GM12878 (cell line): ENCODE results near the gene PDXP. TPM values are rescaled to one million over a fixed set of nuclear protein-coding genes. Genes with fewer than 3 reads are reported as not detected.

Experiments
- ATAC-seq: fragments of 200-7000 bp; cut with Tn5 transposase; 3 replicates; pipeline ENCODE4 v1.9.1; 2020; ENCODE audit warnings: mild to moderate bottlenecking, moderate library complexity
- BruUV-seq: library from RNA; stranded (reverse); fragments of 400-500 nt; replicated peaks from 2 replicates; lab custom pipeline; 2021; lab: Mats Ljungman, UMichigan
- CTCF ChIA-PET: fragments of 300-600 bp; sonication (Branson Sonifier 250); formaldehyde crosslinking; extraction: SDS; loops from one replicate; lab custom pipeline; 2021; ENCODE audit warnings: inconsistent platforms; lab: Yijun Ruan, JAX
- POLR2A ChIA-PET: fragments of 350-600 bp; formaldehyde crosslinking; extraction: SDS; loops from one replicate; lab custom pipeline; 2021; ENCODE audit warnings: inconsistent platforms; lab: Charles Lee
- RAD21 ChIA-PET: fragments of 300-600 bp; sonication (Branson Sonifier 250); formaldehyde crosslinking; loops from one replicate; lab custom pipeline; 2023; ENCODE audit warnings: antibody characterized with exemption; ENCODE audit not compliant: unreplicated experiment; lab: Charles Lee
- SMC1A ChIA-PET: fragments of 300-600 bp; sonication (Branson Sonifier 250); formaldehyde crosslinking; loops from one replicate; lab custom pipeline; 2023; ENCODE audit not compliant: unreplicated experiment, uncharacterized antibody; lab: Charles Lee
- DNase-seq: peaks from one replicate; pipeline ENCODE4 v3.0.0-alpha.2; 2011; ENCODE audit warnings: low read depth, low spot score
- FAIRE-seq: peaks from 3 replicates; lab custom pipeline; 2011; peaks lifted over from hg19 to GRCh38; lab: Jason Lieb, UNC
- H2AFZ ChIP-seq: 2 replicates; pipeline ENCODE4 v1.6.0; 2011; ENCODE audit warnings: low read depth, low read length, control low read depth; ENCODE audit not compliant: control insufficient read depth
- H3K27ac ChIP-seq: 2 replicates; pipeline ENCODE4 v1.5.1; 2011; ENCODE audit warnings: control low read depth; ENCODE audit not compliant: control insufficient read depth, insufficient read depth
- H3K27me3 ChIP-seq, 2 experiments: replicated peaks in 1 of 2; 2 replicates each; pipeline versions ENCODE4 v1.6.0 to v1.6.1; 2011; ENCODE audit warnings: low read length in 1 of 2; ENCODE audit not compliant: control insufficient read depth in 2 of 2, insufficient read depth in 2 of 2
- H3K36me3 ChIP-seq, 2 experiments: 2 replicates each; pipeline ENCODE4 v1.5.1; 2011; ENCODE audit warnings: low read length in 1 of 2; ENCODE audit not compliant: control insufficient read depth in 2 of 2, insufficient read depth in 2 of 2
- H3K4me1 ChIP-seq: 2 replicates; pipeline ENCODE4 v1.6.1; 2011; ENCODE audit warnings: mild to moderate bottlenecking, low read length, moderate library complexity, mixed read lengths; ENCODE audit not compliant: control insufficient read depth, insufficient read depth
- H3K4me2 ChIP-seq: 2 replicates; pipeline ENCODE4 v1.6.0; 2011; ENCODE audit warnings: control low read depth; ENCODE audit not compliant: control insufficient read depth, insufficient read depth
- H3K4me3 ChIP-seq: fragments of 200-600 bp; sonication (generic); 2 replicates; pipeline ENCODE4 v1.5.1; 2016
- H3K79me2 ChIP-seq: 2 replicates; pipeline ENCODE4 v1.6.0; 2011; ENCODE audit warnings: low read length; ENCODE audit not compliant: control insufficient read depth, insufficient read depth
- H3K9ac ChIP-seq: 2 replicates; pipeline ENCODE4 v1.8.0; 2011; ENCODE audit warnings: low read length, control low read depth, mixed read lengths; ENCODE audit not compliant: control insufficient read depth, insufficient read depth
- H3K9me3 ChIP-seq: replicated peaks from 3 replicates; pipeline ENCODE4 v1.5.1; 2011; ENCODE audit warnings: mild to moderate bottlenecking, low read length; ENCODE audit not compliant: control insufficient read depth, insufficient read depth
- H4K20me1 ChIP-seq: 2 replicates; pipeline ENCODE4 v1.6.0; 2011; ENCODE audit not compliant: control insufficient read depth, insufficient read depth
- BRCA1 ChIP-seq: IDR thresholded peaks from 2 replicates; pipeline ENCODE4 v1.6.1; 2011; ENCODE audit warnings: low read depth, low read length, improper control_type of control experiment
- HDAC6 ChIP-seq: fragments of 200-600 bp; sonication (generic); IDR thresholded peaks from one replicate; pipeline ENCODE4 v1.8.0; 2017; ENCODE audit warnings: antibody characterized with exemption; ENCODE audit not compliant: unreplicated experiment
- HDGF ChIP-seq: fragments of 450-650 bp; IDR thresholded peaks from 2 replicates; pipeline ENCODE4 v1.6.1; 2016; ENCODE audit warnings: antibody characterized with exemption
- LARP7 ChIP-seq: fragments of 450-650 bp; IDR thresholded peaks from 2 replicates; pipeline ENCODE4 v1.6.1; 2017; ENCODE audit warnings: mild to moderate bottlenecking
- NBN ChIP-seq: fragments of 450-650 bp; IDR thresholded peaks from 2 replicates; pipeline ENCODE4 v1.6.1; 2016
- SMAD1 ChIP-seq: fragments of 450-650 bp; IDR thresholded peaks from 2 replicates; pipeline ENCODE4 v1.6.1; 2018; ENCODE audit warnings: mild to moderate bottlenecking, low read depth; ENCODE audit not compliant: partially characterized antibody
- SMC3 ChIP-seq: IDR thresholded peaks from 2 replicates; pipeline ENCODE4 v1.6.1; 2011; ENCODE audit warnings: low read length, improper control_type of control experiment, borderline replicate concordance
- SRF ChIP-seq, 2 experiments: IDR thresholded peaks; 2 replicates each; pipeline ENCODE4 v1.6.1; 2011; ENCODE audit warnings: low read depth in 2 of 2, low read length in 2 of 2, mild to moderate bottlenecking in 1 of 2, moderate library complexity in 1 of 2
- ZNF384 ChIP-seq: IDR thresholded peaks from 2 replicates; pipeline ENCODE4 v1.6.1; 2012; ENCODE audit warnings: low read depth, mild to moderate bottlenecking, low read length, improper control_type of control experiment, borderline replicate concordance
- WGBS: methylation state at CpG from one replicate; pipeline ENCODE4 v1.1.6; 2016; ENCODE audit warnings: low lambda C conversion rate; ENCODE audit not compliant: insufficient replicate concordance, insufficient coverage; ENCODE audit errors: missing lambda C conversion rate; 5-methylcytosine and 5-hydroxymethylcytosine counted together
- in situ Hi-C: fragments of 300-500 bp; cut with MboI; formaldehyde crosslinking; loops from 9 replicates; pipeline ENCODE4 v1.14.3; 2018; ENCODE audit warnings: mixed read lengths
- intact Hi-C: fragments of 100-400 bp; cut with micrococcal nuclease; formaldehyde crosslinking; loops from one replicate; pipeline ENCODE4 v1.14.2; 2022; ENCODE audit not compliant: unreplicated experiment
- polyA plus RNA-seq, 11 experiments: library from polyadenylated mRNA; depleted of rRNA in 4 of 11; unstranded in 6 of 11; stranded (reverse) in 5 of 11; fragments of >200 nt; fragmentation: Nextera tagmentation in 4 of 11; fragmentation: Illumina TruSeq in 1 of 11; extraction: Ambion mirVana in 4 of 11; extraction: Trizol in 1 of 11; gene quantifications; 1 replicate in 1 of 11; 2 replicates in 10 of 11; pipeline versions ENCODE4 v1.2.1 to v1.2.3, GENCODE V29; 2011 to 2016; ENCODE audit warnings: inconsistent platforms in 2 of 11, missing spikeins in 2 of 11, low read depth in 1 of 11
- total RNA-seq, 4 experiments: library from RNA; depleted of rRNA in 3 of 4; stranded (reverse); fragments of >200 nt in 3 of 4; fragmentation: Illumina TruSeq in 1 of 4; extraction: Trizol in 1 of 4; gene quantifications; 2 replicates each; pipeline versions ENCODE4 v1.2.1 to v1.2.3, GENCODE V29; 2013 to 2021
- TF ChIP-seq, protein P1 (sequence below): fragments of 450-650 bp; conservative IDR thresholded peaks from 2 replicates; pipeline ENCODE4 v1.6.1; 2017; ENCODE audit warnings: mild to moderate bottlenecking, moderate library complexity
- TF ChIP-seq, protein P2 (sequence below): fragments of 450-650 bp; IDR thresholded peaks from 2 replicates; pipeline ENCODE4 v1.6.1; 2018; ENCODE audit warnings: mild to moderate bottlenecking, low read depth, moderate library complexity; ENCODE audit not compliant: partially characterized antibody
- TF ChIP-seq, protein P3 (sequence below): IDR thresholded peaks from 2 replicates; pipeline ENCODE4 v1.6.1; 2011; ENCODE audit warnings: borderline replicate concordance, low read depth, mild to moderate bottlenecking, moderate library complexity, mixed read lengths, low read length; ENCODE audit not compliant: insufficient read depth; ENCODE audit errors: extremely low read length
- TF ChIP-seq, protein P4 (sequence below): IDR thresholded peaks from 2 replicates; pipeline ENCODE4 v1.6.1; 2011; ENCODE audit warnings: low read depth, mild to moderate bottlenecking, low read length, moderate library complexity, borderline replicate concordance; ENCODE audit errors: extremely low read depth

PDXP gene
- total and polyA plus RNA-seq, 10 of the 15 experiments (the other 5 are each of a cell fraction or from before 2014, with no cell fraction given): 4.4 to 56.7 (median 34.6) TPM

DNA sequence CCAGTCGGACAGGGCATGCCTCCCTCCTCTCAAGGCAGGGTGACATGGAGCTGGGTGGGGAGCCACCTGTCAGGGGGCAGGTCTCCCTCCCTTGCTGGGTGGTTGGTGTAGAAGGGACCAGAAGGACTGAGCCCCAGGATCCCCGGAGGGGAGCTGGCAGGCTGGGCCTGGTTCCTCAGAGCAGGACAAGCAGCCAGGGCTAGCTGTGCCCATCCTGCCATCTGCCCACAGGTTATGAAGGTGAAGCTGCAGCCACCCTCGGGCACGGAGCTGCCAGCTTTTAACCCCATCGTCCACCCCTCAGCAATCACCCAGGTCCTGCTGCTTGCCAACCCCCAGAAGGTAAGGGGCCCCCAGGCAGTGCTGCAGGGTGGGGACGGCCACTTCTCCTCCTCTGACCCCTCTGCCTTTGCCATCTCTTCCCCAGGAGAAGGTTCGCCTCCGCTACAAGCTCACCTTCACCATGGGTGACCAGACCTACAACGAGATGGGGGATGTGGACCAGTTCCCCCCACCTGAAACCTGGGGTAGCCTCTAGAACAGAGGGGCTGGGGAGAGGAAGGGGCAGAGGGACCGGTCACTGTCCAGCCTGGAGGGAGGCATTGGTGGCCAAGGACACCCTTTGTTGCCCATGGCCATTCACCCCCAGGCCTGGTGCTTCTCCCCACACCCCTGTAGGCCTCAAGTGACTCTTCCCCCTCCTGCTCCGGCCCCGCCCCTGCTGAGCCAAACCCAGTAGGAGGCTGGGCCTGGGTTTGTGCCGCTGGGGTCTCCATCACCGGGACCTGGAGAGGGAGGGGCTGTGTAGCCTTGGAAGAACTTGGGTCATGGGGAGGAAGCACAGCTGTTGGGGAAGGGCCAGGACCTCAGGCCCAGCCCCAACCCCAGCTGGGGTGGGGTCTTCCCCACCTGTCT, 26.1 kb upstream of the PDXP start:
- Histone ChIP-seq H3K27ac (peak overlapping the region; percentile 92), H2AFZ (peak overlapping the region; percentile 46), H3K9me3 (no peaks in the 10 kb centered on the region), H3K27me3 (no peaks in the 10 kb centered on the region), H3K4me1 (peaks cover 62% of the 10 kb centered on the region), H3K9ac (peak overlapping the region; percentile 78), H3K4me2 (peak overlapping the region; percentile 87), H4K20me1 (no peaks in the 10 kb centered on the region), H3K36me3 (peaks cover 3 to 7% of the 10 kb centered on the region in 2 experiments; a peak in 3 of 4 replicates), H3K79me2 (no peaks in the 10 kb centered on the region), H3K4me3 (no peak overlapping the region)
- ATAC-seq (peak; percentile 2; the same call in 1 of the 3 replicates), DNase-seq (no peak), FAIRE-seq (no peak)
- 63% methylated on average over 14 of the region's 14 CpGs for whole genome bisulfite sequencing
- in situ Hi-C loops: no loop called here
- ChIA-PET POLR2A (interaction anchor here (0.6 to 8.2 kb wide), 6 partner anchors 11 to 212 kb away, joined by 3 to 67 read pairs (median 19); partner anchors contain the start of genes ANKRD54, GGA1, LGALS1 and PDXP), CTCF (interaction anchor here (1.0 to 15.9 kb wide), 10 partner anchors 8 to 46 kb away, joined by 3 to 396 read pairs (median 10); partner anchors contain the start of genes GGA1, LGALS1, NOL12 and PDXP), SMC1A (interaction anchor here (1.0 to 5.9 kb wide), 9 partner anchors 6 to 65 kb away, joined by 3 to 33 read pairs (median 15); partner anchors contain the start of genes GGA1, LGALS1, NOL12 and PDXP), RAD21 (interaction anchor here (0.5 to 4.0 kb wide), 10 partner anchors 8 to 1524 kb away, joined by 3 to 47 read pairs (median 8); partner anchors contain the start of genes GGA1, LGALS1 and PDXP)
- intact Hi-C loops: loop anchor here (2.0 kb wide), 1 partner anchor 44 kb away; no protein-coding TSS in a partner anchor
- BruUV-seq: no TSS peak
- TF ChIP-seq SMAD1: no peak
- TF ChIP-seq HDGF: 0 out of 2 replicates have a peak, but pooled peaks have one; percentile 53
- TF ChIP-seq LARP7: no peak
- TF ChIP-seq ZNF384: no peak
- TF ChIP-seq, protein P1, sequence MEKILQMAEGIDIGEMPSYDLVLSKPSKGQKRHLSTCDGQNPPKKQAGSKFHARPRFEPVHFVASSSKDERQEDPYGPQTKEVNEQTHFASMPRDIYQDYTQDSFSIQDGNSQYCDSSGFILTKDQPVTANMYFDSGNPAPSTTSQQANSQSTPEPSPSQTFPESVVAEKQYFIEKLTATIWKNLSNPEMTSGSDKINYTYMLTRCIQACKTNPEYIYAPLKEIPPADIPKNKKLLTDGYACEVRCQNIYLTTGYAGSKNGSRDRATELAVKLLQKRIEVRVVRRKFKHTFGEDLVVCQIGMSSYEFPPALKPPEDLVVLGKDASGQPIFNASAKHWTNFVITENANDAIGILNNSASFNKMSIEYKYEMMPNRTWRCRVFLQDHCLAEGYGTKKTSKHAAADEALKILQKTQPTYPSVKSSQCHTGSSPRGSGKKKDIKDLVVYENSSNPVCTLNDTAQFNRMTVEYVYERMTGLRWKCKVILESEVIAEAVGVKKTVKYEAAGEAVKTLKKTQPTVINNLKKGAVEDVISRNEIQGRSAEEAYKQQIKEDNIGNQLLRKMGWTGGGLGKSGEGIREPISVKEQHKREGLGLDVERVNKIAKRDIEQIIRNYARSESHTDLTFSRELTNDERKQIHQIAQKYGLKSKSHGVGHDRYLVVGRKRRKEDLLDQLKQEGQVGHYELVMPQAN: no peak
- TF ChIP-seq, protein P2, sequence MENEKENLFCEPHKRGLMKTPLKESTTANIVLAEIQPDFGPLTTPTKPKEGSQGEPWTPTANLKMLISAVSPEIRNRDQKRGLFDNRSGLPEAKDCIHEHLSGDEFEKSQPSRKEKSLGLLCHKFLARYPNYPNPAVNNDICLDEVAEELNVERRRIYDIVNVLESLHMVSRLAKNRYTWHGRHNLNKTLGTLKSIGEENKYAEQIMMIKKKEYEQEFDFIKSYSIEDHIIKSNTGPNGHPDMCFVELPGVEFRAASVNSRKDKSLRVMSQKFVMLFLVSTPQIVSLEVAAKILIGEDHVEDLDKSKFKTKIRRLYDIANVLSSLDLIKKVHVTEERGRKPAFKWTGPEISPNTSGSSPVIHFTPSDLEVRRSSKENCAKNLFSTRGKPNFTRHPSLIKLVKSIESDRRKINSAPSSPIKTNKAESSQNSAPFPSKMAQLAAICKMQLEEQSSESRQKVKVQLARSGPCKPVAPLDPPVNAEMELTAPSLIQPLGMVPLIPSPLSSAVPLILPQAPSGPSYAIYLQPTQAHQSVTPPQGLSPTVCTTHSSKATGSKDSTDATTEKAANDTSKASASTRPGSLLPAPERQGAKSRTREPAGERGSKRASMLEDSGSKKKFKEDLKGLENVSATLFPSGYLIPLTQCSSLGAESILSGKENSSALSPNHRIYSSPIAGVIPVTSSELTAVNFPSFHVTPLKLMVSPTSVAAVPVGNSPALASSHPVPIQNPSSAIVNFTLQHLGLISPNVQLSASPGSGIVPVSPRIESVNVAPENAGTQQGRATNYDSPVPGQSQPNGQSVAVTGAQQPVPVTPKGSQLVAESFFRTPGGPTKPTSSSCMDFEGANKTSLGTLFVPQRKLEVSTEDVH: no peak
- no peak for TF ChIP-seq NBN
- no peak for TF ChIP-seq BRCA1
- TF ChIP-seq SRF (IDR thresholded peaks at IDR 0.05; ENCODE audit: low read depth in 2 of 2, low read length in 2 of 2): no peak
- TF ChIP-seq SMC3: 0 out of 2 replicates have a peak, but pooled peaks have one; percentile 3
- TF ChIP-seq, protein P3, sequence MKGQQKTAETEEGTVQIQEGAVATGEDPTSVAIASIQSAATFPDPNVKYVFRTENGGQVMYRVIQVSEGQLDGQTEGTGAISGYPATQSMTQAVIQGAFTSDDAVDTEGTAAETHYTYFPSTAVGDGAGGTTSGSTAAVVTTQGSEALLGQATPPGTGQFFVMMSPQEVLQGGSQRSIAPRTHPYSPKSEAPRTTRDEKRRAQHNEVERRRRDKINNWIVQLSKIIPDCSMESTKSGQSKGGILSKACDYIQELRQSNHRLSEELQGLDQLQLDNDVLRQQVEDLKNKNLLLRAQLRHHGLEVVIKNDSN: no peak
- TF ChIP-seq HDAC6: no peak
- TF ChIP-seq, protein P4, sequence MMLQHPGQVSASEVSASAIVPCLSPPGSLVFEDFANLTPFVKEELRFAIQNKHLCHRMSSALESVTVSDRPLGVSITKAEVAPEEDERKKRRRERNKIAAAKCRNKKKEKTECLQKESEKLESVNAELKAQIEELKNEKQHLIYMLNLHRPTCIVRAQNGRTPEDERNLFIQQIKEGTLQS: no peak
